Hepatocyte (in vitro differentiated cells): ENCODE measurements around the gene FGF8. TPM values are rescaled to one million over a fixed set of nuclear protein-coding genes. Genes with fewer than 3 reads are reported as not detected.

Experiments
- DNase-seq: peaks from one replicate; pipeline ENCODE4 v3.0.0-alpha.2; 2016; ENCODE audit warnings: low spot score
- H2AFZ ChIP-seq: fragments of 200-600 bp; sonication (generic); 2 replicates; pipeline ENCODE4 v1.6.0; 2016; ENCODE audit warnings: antibody characterized with exemption, mild to moderate bottlenecking
- H3K27ac ChIP-seq: fragments of 200-600 bp; sonication (generic); 2 replicates; pipeline ENCODE4 v1.5.1; 2016; ENCODE audit warnings: mild to moderate bottlenecking
- H3K27me3 ChIP-seq: fragments of 200-600 bp; sonication (generic); 2 replicates; pipeline ENCODE4 v1.6.1; 2016
- H3K36me3 ChIP-seq: fragments of 200-600 bp; sonication (generic); replicated peaks from 2 replicates; pipeline ENCODE4 v1.5.1; 2016; ENCODE audit warnings: low read depth; ENCODE audit not compliant: insufficient read depth
- H3K4me1 ChIP-seq: fragments of 200-600 bp; sonication (generic); 2 replicates; pipeline ENCODE4 v1.5.1; 2016; ENCODE audit warnings: mild to moderate bottlenecking, moderate library complexity; ENCODE audit not compliant: insufficient read depth
- H3K4me2 ChIP-seq: fragments of 200-600 bp; sonication (generic); 2 replicates; pipeline ENCODE4 v1.6.0; 2016
- H3K4me3 ChIP-seq: fragments of 200-600 bp; sonication (generic); 2 replicates; pipeline ENCODE4 v1.5.1; 2016; ENCODE audit warnings: mild to moderate bottlenecking
- H3K79me2 ChIP-seq: fragments of 200-600 bp; sonication (generic); 2 replicates; pipeline ENCODE4 v1.6.0; 2017; ENCODE audit warnings: mild to moderate bottlenecking
- H3K9me2 ChIP-seq: fragments of 200-600 bp; sonication (generic); replicated peaks from 2 replicates; pipeline ENCODE4 v1.6.0; 2017; ENCODE audit warnings: mild to moderate bottlenecking; ENCODE audit not compliant: insufficient read depth
- H3K9me3 ChIP-seq: fragments of 200-600 bp; sonication (generic); 2 replicates; pipeline ENCODE4 v1.5.1; 2016; ENCODE audit warnings: low read depth, mild to moderate bottlenecking
- H4K20me1 ChIP-seq: fragments of 200-600 bp; sonication (generic); 2 replicates; pipeline ENCODE4 v1.6.0; 2016; ENCODE audit warnings: mild to moderate bottlenecking; ENCODE audit not compliant: insufficient read depth, poor library complexity, severe bottlenecking
- CTCF ChIP-seq: fragments of 200-600 bp; sonication (generic); IDR thresholded peaks from 2 replicates; pipeline ENCODE4 v1.5.1; 2016; ENCODE audit warnings: antibody characterized with exemption, mild to moderate bottlenecking; ENCODE audit not compliant: poor library complexity
- EZH2 ChIP-seq: fragments of 200-600 bp; sonication (generic); IDR thresholded peaks from 2 replicates; pipeline ENCODE4 v1.6.1; 2016; ENCODE audit warnings: antibody characterized with exemption, mild to moderate bottlenecking, borderline replicate concordance
- EZH2phosphoT487 ChIP-seq: fragments of 200-600 bp; sonication (generic); IDR thresholded peaks from one replicate; pipeline ENCODE4 v1.6.1; 2018; ENCODE audit warnings: antibody characterized with exemption, mild to moderate bottlenecking, low read depth, moderate library complexity; ENCODE audit not compliant: unreplicated experiment, severe bottlenecking
- WGBS: methylation state at CpG from one replicate; pipeline ENCODE4 v1.1.6; 2016; ENCODE audit warnings: low lambda C conversion rate; ENCODE audit errors: missing lambda C conversion rate; 5-methylcytosine and 5-hydroxymethylcytosine counted together
- polyA plus RNA-seq: library from polyadenylated mRNA; unstranded; fragments of >200 nt; fragmentation: Nextera tagmentation; extraction: Ambion mirVana; gene quantifications from 2 replicates; pipeline ENCODE4 v1.2.1, GENCODE V29; 2016
- total RNA-seq: library from RNA; depleted of rRNA; stranded (reverse); fragments of >200 nt; gene quantifications from 2 replicates; pipeline ENCODE4 v1.2.3, GENCODE V29; 2014

Gene FGF8
- total and polyA plus RNA-seq, 2 experiments from 2014 or later, result not detected

- Histone ChIP-seq H4K20me1 (peaks cover 66% of the 10 kb centered on the region), H3K4me2 (peak overlapping the region; percentile 91), H2AFZ (no peak overlapping the region), H3K4me3 (peak overlapping the region; percentile 82), H3K36me3 (no peaks in the 10 kb centered on the region), H3K79me2 (peaks cover 72% of the 10 kb centered on the region), H3K9me2 (no peaks in the 10 kb centered on the region), H3K4me1 (peaks cover 20% of the 10 kb centered on the region), H3K27ac (peak overlapping the region; percentile 94), H3K9me3 (no peaks in the 10 kb centered on the region), H3K27me3 (no peaks in the 10 kb centered on the region)
- DNase-seq, result no peak
- 4% methylated on average over 5 of the region's 5 CpGs for WGBS
- TF ChIP-seq EZH2phosphoT487, result no peak
- no peak for TF ChIP-seq EZH2
- TF ChIP-seq CTCF, result no peak
Observed at GRCh38 chr10:101816376-101816775, 40.5 kb upstream of the FGF8 start.

DNA sequence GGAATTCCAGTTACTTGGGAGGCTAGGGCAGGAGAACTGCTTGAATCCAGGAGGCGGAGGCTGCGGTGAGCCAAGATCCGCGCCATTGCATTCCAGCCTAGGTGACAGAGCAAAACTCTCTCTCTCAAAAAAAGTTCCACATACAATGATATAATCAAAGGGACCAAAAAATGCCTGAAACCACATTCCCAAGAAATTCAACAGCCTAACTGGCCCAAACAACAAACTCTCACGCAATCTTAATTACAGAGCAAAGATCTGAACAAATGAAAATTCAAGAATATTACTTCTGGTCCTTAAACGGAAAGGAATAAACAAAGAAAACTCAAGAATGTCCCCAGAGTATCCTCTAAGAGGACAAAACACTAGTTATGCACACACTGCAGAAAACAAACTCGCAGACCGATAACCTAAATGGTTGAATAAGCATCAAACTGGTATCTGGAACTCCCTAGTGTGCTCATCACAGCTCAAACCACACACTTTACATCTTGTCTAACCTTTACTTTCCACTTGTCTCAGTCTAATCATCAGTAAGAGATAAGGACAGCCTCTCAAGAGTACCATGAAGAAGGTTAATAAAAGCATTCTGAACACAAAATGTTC, 38.7 kb upstream of the FGF8 start:
- TF ChIP-seq EZH2phosphoT487, result no peak
- TF ChIP-seq CTCF, result no peak
- TF ChIP-seq EZH2, result no peak
- DNase-seq, result no peak
- Histone ChIP-seq H3K9me2 (no peaks in the 10 kb centered on the region), H3K36me3 (no peaks in the 10 kb centered on the region), H3K27me3 (no peaks in the 10 kb centered on the region), H3K79me2 (peaks cover 85% of the 10 kb centered on the region), H2AFZ (no peak overlapping the region), H4K20me1 (peaks cover 82% of the 10 kb centered on the region), H3K4me1 (peaks cover 17% of the 10 kb centered on the region), H3K4me2 (peak overlapping the region; percentile 91), H3K9me3 (no peaks in the 10 kb centered on the region), H3K27ac (no peak overlapping the region), H3K4me3 (peak overlapping the region; percentile 82)
- WGBS, result 79% methylated on average over 8 of the region's 8 CpGs

DNA sequence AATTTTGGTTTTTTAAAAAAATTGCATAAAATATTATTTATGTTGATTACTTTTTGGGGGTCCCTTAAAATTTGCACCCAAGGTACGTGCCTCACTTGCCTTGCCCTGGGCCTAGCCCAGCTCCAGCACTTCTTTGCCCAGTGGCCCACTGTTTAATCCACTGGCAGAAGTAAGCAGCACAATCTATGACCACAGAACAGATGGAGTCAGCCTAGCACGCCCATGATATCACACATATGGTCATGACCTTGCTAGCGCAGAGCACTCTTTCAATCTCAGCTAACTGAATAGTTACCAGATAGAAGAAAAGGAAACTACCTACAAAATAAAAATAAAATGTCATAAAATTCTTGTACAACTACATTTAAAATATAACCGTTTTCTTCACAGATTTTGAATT, 36.7 kb upstream of the FGF8 start:
- Histone ChIP-seq H3K36me3 (no peaks in the 10 kb centered on the region), H3K9me2 (no peaks in the 10 kb centered on the region), H3K4me1 (peaks cover 13% of the 10 kb centered on the region), H3K27ac (no peak overlapping the region), H3K27me3 (no peaks in the 10 kb centered on the region), H3K9me3 (no peaks in the 10 kb centered on the region), H2AFZ (no peak overlapping the region), H4K20me1 (peaks cover 97% of the 10 kb centered on the region), H3K4me2 (no peak overlapping the region), H3K4me3 (no peak overlapping the region), H3K79me2 (peaks cover 90% of the 10 kb centered on the region)
- 96% methylated on average over 4 of the region's 4 CpGs for WGBS
- TF ChIP-seq CTCF (no peak), EZH2phosphoT487 (no peak), EZH2 (no peak)
- DNase-seq, result no peak
